H9 (cell line): ENCODE results near the gene TRIM10. TPM values are rescaled to one million over a fixed set of nuclear protein-coding genes. Genes with fewer than 3 reads are reported as not detected.
A peak's percentile ranks its signal among the peaks of the same experiment; 100 is the strongest.

ENCODE experiments used
- DNase-seq: peaks from one replicate; pipeline ENCODE4 v3.0.0-alpha.2; 2017
- H2AFZ ChIP-seq: one replicate; pipeline ENCODE4 v1.6.1; 2013; ENCODE audit warnings: mild to moderate bottlenecking, low read length, control low read depth, moderate library complexity
- H2AK5ac ChIP-seq: 2 replicates; pipeline ENCODE4 v1.6.1; 2013; ENCODE audit warnings: low read length, control low read depth, mixed read lengths; ENCODE audit not compliant: insufficient read length
- H2BK120ac ChIP-seq: one replicate; pipeline ENCODE4 v1.6.1; 2013; ENCODE audit warnings: low read depth, mild to moderate bottlenecking, low read length, control low read depth, inconsistent platforms; ENCODE audit not compliant: poor library complexity, severe bottlenecking
- H2BK12ac ChIP-seq: 2 replicates; pipeline ENCODE4 v1.6.1; 2013; ENCODE audit warnings: low read length, control low read depth, mixed read lengths, low read depth; ENCODE audit not compliant: insufficient read length
- H2BK15ac ChIP-seq: 2 replicates; pipeline ENCODE4 v1.6.1; 2013; ENCODE audit warnings: low read depth, low read length, control low read depth
- H2BK20ac ChIP-seq: one replicate; pipeline ENCODE4 v1.6.1; 2013; ENCODE audit warnings: low read depth, mild to moderate bottlenecking, low read length, control low read depth, inconsistent platforms; ENCODE audit not compliant: poor library complexity, severe bottlenecking
- H2BK5ac ChIP-seq: 2 replicates; pipeline ENCODE4 v1.6.1; 2013; ENCODE audit warnings: low read length, control low read depth, mixed read lengths; ENCODE audit not compliant: insufficient read length
- H3K14ac ChIP-seq: 2 replicates; pipeline ENCODE4 v1.6.1; 2013; ENCODE audit warnings: low read length, control low read depth; ENCODE audit not compliant: insufficient read depth
- H3K18ac ChIP-seq: 2 replicates; pipeline ENCODE4 v1.6.1; 2013; ENCODE audit warnings: low read depth, mild to moderate bottlenecking, mixed read lengths, low read length, control low read depth; ENCODE audit not compliant: insufficient read length
- H3K23ac ChIP-seq: 2 replicates; pipeline ENCODE4 v1.6.1; 2013; ENCODE audit warnings: low read length, control low read depth, mixed read lengths, low read depth; ENCODE audit not compliant: insufficient read length
- H3K23me2 ChIP-seq: 2 replicates; pipeline ENCODE4 v1.6.1; 2013; ENCODE audit warnings: low read depth, mild to moderate bottlenecking, mixed read lengths, low read length, control low read depth; ENCODE audit not compliant: insufficient read length, poor library complexity, severe bottlenecking
- H3K27ac ChIP-seq: 2 replicates; pipeline ENCODE4 v1.5.1; 2013; ENCODE audit warnings: low read length, control low read depth, mixed read lengths, low read depth; ENCODE audit not compliant: insufficient read length
- H3K27me3 ChIP-seq: 2 replicates; pipeline ENCODE4 v1.6.1; 2013; ENCODE audit warnings: low read length, control low read depth, inconsistent platforms; ENCODE audit not compliant: insufficient read depth
- H3K4ac ChIP-seq: 2 replicates; pipeline ENCODE4 v1.6.1; 2013; ENCODE audit warnings: low read depth, mild to moderate bottlenecking, control low read depth, inconsistent platforms, low read length, moderate library complexity
- H3K4me1 ChIP-seq: 2 replicates; pipeline ENCODE4 v1.6.1; 2013; ENCODE audit warnings: low read length, control low read depth, inconsistent platforms; ENCODE audit not compliant: insufficient read depth
- H3K4me2 ChIP-seq: 2 replicates; pipeline ENCODE4 v1.6.1; 2013; ENCODE audit warnings: low read length, control low read depth, mixed read lengths; ENCODE audit not compliant: insufficient read length, insufficient read depth
- H3K56ac ChIP-seq: 2 replicates; pipeline ENCODE4 v1.6.1; 2013; ENCODE audit warnings: low read depth, mild to moderate bottlenecking, mixed read lengths, low read length, control low read depth; ENCODE audit not compliant: insufficient read length
- H3K79me1 ChIP-seq: 2 replicates; pipeline ENCODE4 v1.6.1; 2013; ENCODE audit warnings: low read depth, mild to moderate bottlenecking, moderate library complexity, low read length, control low read depth, inconsistent platforms; ENCODE audit not compliant: insufficient read depth, poor library complexity, severe bottlenecking
- H3K79me2 ChIP-seq: 2 replicates; pipeline ENCODE4 v1.6.1; 2013; ENCODE audit warnings: low read length, control low read depth, inconsistent platforms; ENCODE audit not compliant: insufficient read depth
- H3K9ac ChIP-seq: 2 replicates; pipeline ENCODE4 v1.6.1; 2013; ENCODE audit warnings: low read length, control low read depth, mixed read lengths; ENCODE audit not compliant: insufficient read length; ENCODE audit errors: extremely low read depth
- H3K9me3 ChIP-seq: one replicate; pipeline ENCODE4 v1.6.1; 2013; ENCODE audit warnings: low read depth, low read length, inconsistent platforms; ENCODE audit not compliant: control insufficient read depth
- H3T11ph ChIP-seq: one replicate; pipeline ENCODE4 v1.6.1; 2013; ENCODE audit warnings: mild to moderate bottlenecking, low read length, control low read depth, inconsistent platforms
- H4K20me1 ChIP-seq: one replicate; pipeline ENCODE4 v1.6.1; 2013; ENCODE audit not compliant: control insufficient read depth, insufficient read length, insufficient read depth
- H4K5ac ChIP-seq: 2 replicates; pipeline ENCODE4 v1.6.1; 2013; ENCODE audit warnings: low read depth, mild to moderate bottlenecking, mixed read lengths, low read length, control low read depth; ENCODE audit not compliant: insufficient read length
- H4K8ac ChIP-seq: replicated peaks from 2 replicates; pipeline ENCODE4 v1.6.1; 2013; ENCODE audit warnings: low read length, control low read depth, mixed read lengths, low read depth; ENCODE audit not compliant: insufficient read length
- H4K91ac ChIP-seq: 2 replicates; pipeline ENCODE4 v1.6.1; 2013; ENCODE audit warnings: low read depth, mild to moderate bottlenecking, moderate library complexity, mixed read lengths, low read length, control low read depth; ENCODE audit not compliant: insufficient read length
- H3K27ac Mint-ChIP-seq, 3 experiments: 2 replicates in 2 of 3; 3 replicates in 1 of 3; pipeline ENCODE4 v1.8.0; 2020 to 2021; ENCODE audit warnings: mixed read lengths in 3 of 3, mild to moderate bottlenecking in 1 of 3, moderate library complexity in 1 of 3
- H3K27me3 Mint-ChIP-seq: 2 replicates; pipeline ENCODE4 v1.8.0; 2021; ENCODE audit warnings: low read depth, mild to moderate bottlenecking, moderate library complexity, mixed read lengths
- H3K36me3 Mint-ChIP-seq, 3 experiments: 2 replicates in 2 of 3; 3 replicates in 1 of 3; pipeline ENCODE4 v1.8.0; 2020 to 2021; ENCODE audit warnings: low read depth in 3 of 3, mixed read lengths in 3 of 3; ENCODE audit not compliant: insufficient read depth in 1 of 3
- H3K4me1 Mint-ChIP-seq, 2 experiments: 2 replicates each; pipeline ENCODE4 v1.8.0; 2020; ENCODE audit warnings: mixed read lengths in 2 of 2
- H3K4me3 Mint-ChIP-seq, 2 experiments: 2 replicates in 1 of 2; 3 replicates in 1 of 2; pipeline ENCODE4 v1.8.0; 2020 to 2021; ENCODE audit warnings: mild to moderate bottlenecking in 2 of 2, mixed read lengths in 2 of 2, moderate library complexity in 1 of 2
- H3K9me3 Mint-ChIP-seq, 2 experiments: 2 replicates in 1 of 2; 3 replicates in 1 of 2; pipeline ENCODE4 v1.8.0; 2020; ENCODE audit warnings: mild to moderate bottlenecking in 2 of 2, mixed read lengths in 2 of 2, moderate library complexity in 1 of 2
- CTCF ChIP-seq: fragments of 200-600 bp; sonication (generic); conservative IDR thresholded peaks from 3 replicates; pipeline ENCODE4 v1.8.0; 2021; ENCODE audit warnings: antibody characterized with exemption, mild to moderate bottlenecking
- WGBS: extraction: QIAGEN DNeasy Blood & Tissue Kit; methylation state at CpG from one replicate; pipeline ENCODE4 v1.1.7; 2013; ENCODE audit warnings: missing lambda C conversion rate, low lambda C conversion rate, mixed read lengths; ENCODE audit not compliant: insufficient read length; ENCODE audit errors: extremely low coverage; 5-methylcytosine and 5-hydroxymethylcytosine counted together
- long read RNA-seq: library from polyadenylated mRNA; unstranded; transcript quantifications from one replicate; pipeline ENCODE4 v2.0.0, GENCODE V29; 2020
- total RNA-seq: library from RNA; stranded (reverse); gene quantifications from 2 replicates; pipeline ENCODE4 v1.2.1, GENCODE V29; 2021

TRIM10 gene
- 0.07 and 0.09 TPM in 2 replicates for total RNA-seq
- long read RNA-seq: 0 reads

GRCh38 chr6:30160785-30161531, at the start of gene TRIM10:
TSS of gene TRIM10 (minus strand) at chr6:30161211. CDS start at chr6:30160858, 353 bp downstream.
- H3K23me2 ChIP-seq: no peaks in the 10 kb centered on the region
- no peaks in the 10 kb centered on the region for H3K36me3 Mint-ChIP-seq
- H4K8ac ChIP-seq: peak within 1 kb of the TSS; percentile 51
- H3K9me3 Mint-ChIP-seq: no peaks in the 10 kb centered on the region
- no peak within 1 kb of the TSS for H2BK15ac ChIP-seq
- no peak within 1 kb of the TSS for H3K27ac ChIP-seq
- no peak for DNase-seq
- H3K79me1 ChIP-seq: no peaks in the 10 kb centered on the region
- H3K23ac ChIP-seq: no peak within 1 kb of the TSS
- no peak within 1 kb of the TSS for H2AK5ac ChIP-seq
- no peak within 1 kb of the TSS for H3K9ac ChIP-seq
- no peak within 1 kb of the TSS for H3K4me2 ChIP-seq
- H4K20me1 ChIP-seq: no peaks in the 10 kb centered on the region
- no peaks in the 10 kb centered on the region for H3K4me1 Mint-ChIP-seq
- no peak within 1 kb of the TSS for H3K27ac Mint-ChIP-seq
- no peak within 1 kb of the TSS for H2BK120ac ChIP-seq
- H3T11ph ChIP-seq: no peak within 1 kb of the TSS
- no peaks in the 10 kb centered on the region for H3K9me3 ChIP-seq
- H3K14ac ChIP-seq: no peak within 1 kb of the TSS; the same call in 1 of the 2 replicates
- TF ChIP-seq CTCF: no peak
- no peak within 1 kb of the TSS for H2AFZ ChIP-seq
- no peak within 1 kb of the TSS for H2BK5ac ChIP-seq
- no peak within 1 kb of the TSS for H3K56ac ChIP-seq
- no peaks in the 10 kb centered on the region for H3K79me2 ChIP-seq
- no peak within 1 kb of the TSS for H3K4me3 Mint-ChIP-seq
- no peak within 1 kb of the TSS for H4K91ac ChIP-seq
- H2BK20ac ChIP-seq: no peak within 1 kb of the TSS
- H3K27me3 Mint-ChIP-seq: peaks cover 48% of the 10 kb centered on the region
- H4K5ac ChIP-seq: no peak within 1 kb of the TSS
- no CpG with 5 or more reads among the region's 4 CpGs for WGBS
- H3K4me1 ChIP-seq: peaks cover 3% of the 10 kb centered on the region; the same call in 1 of the 2 replicates
- H3K18ac ChIP-seq: no peak within 1 kb of the TSS
- no peaks in the 10 kb centered on the region for H3K27me3 ChIP-seq
- no peak within 1 kb of the TSS for H3K4ac ChIP-seq
- no peak within 1 kb of the TSS for H2BK12ac ChIP-seq
